ENCODE results near the gene CNOT6.

DNA sequence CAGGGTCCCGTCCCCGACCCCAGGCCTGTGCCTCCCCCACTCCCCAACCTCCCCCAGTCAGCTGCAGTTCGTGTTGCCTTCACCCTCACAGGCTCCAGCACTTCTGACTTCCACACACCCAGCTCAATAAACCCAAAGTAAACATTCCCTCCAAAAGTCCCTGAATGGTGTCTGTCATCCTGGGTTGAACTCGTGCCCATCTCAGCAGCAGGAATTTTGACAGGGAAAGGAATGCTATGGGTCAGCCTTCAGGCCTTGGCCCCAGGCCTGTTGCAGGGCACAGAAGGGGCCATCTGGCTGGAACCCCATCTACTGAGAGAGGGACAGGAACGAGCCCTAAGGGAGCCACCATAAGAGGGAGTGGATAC is 29.6 kb upstream of the CNOT6 start:
- no peak for TF ChIP-seq ZFP3 (CRISPR knock-in tag; IDR thresholded peaks at IDR 0.05)
- TF ChIP-seq ZNF70 (CRISPR knock-in tag; IDR thresholded peaks at IDR 0.05) = no peak
- TF ChIP-seq, protein P1, sequence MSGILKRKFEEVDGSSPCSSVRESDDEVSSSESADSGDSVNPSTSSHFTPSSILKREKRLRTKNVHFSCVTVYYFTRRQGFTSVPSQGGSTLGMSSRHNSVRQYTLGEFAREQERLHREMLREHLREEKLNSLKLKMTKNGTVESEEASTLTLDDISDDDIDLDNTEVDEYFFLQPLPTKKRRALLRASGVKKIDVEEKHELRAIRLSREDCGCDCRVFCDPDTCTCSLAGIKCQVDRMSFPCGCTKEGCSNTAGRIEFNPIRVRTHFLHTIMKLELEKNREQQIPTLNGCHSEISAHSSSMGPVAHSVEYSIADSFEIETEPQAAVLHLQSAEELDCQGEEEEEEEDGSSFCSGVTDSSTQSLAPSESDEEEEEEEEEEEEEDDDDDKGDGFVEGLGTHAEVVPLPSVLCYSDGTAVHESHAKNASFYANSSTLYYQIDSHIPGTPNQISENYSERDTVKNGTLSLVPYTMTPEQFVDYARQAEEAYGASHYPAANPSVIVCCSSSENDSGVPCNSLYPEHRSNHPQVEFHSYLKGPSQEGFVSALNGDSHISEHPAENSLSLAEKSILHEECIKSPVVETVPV (CRISPR knock-in tag; IDR thresholded peaks at IDR 0.05) = no peak
- no peak for TF ChIP-seq CSDC2 (CRISPR knock-in tag; IDR thresholded peaks at IDR 0.05)
- TF ChIP-seq ZFP30 (CRISPR knock-in tag; IDR thresholded peaks at IDR 0.05) = no peak
- TF ChIP-seq ARNTL (CRISPR knock-in tag; IDR thresholded peaks at IDR 0.05; ENCODE audit: borderline replicate concordance, low read depth) = no peak
- TF ChIP-seq POU6F1 (CRISPR knock-in tag; IDR thresholded peaks at IDR 0.05; ENCODE audit: borderline replicate concordance, low read depth) = no peak
- TF ChIP-seq ESRRG (CRISPR knock-in tag; IDR thresholded peaks at IDR 0.05) = no peak
- no peak for TF ChIP-seq ZNF8 (CRISPR knock-in tag; IDR thresholded peaks at IDR 0.05)
- TF ChIP-seq OSR1 (CRISPR knock-in tag; IDR thresholded peaks at IDR 0.05) = no peak
- TF ChIP-seq PATZ1 (CRISPR knock-in tag; IDR thresholded peaks at IDR 0.05; ENCODE audit: borderline replicate concordance) = no peak
- no peak for TF ChIP-seq ZNF565 (CRISPR knock-in tag; conservative IDR thresholded peaks at IDR 0.05; ENCODE audit: low read depth)
- TF ChIP-seq TCF4 (CRISPR knock-in tag; IDR thresholded peaks at IDR 0.05; ENCODE audit: borderline replicate concordance) = no peak
